ENCODE results near the gene KARS1. TPM values are rescaled to one million over a fixed set of nuclear protein-coding genes. Genes with fewer than 3 reads are reported as not detected.

The KARS1 gene
- total RNA-seq, 1 experiment from 2014 or later: 181 TPM

- H2BK5ac ChIP-seq (ENCODE audit: insufficient read length, low read length): no peak overlapping the region
- Mint-ChIP-seq H3K9me3 (no peaks in the 10 kb centered on the region; a peak in 1 of 5 replicates), H3K27me3 (ENCODE audit: low read depth) (no peaks in the 10 kb centered on the region), H3K27ac (no peak overlapping the region), H3K4me1 (peaks cover 0 to 2% of the 10 kb centered on the region in 2 experiments; a peak in 1 of 4 replicates), H3K4me3 (no peak overlapping the region), H3K36me3 (ENCODE audit: insufficient read depth in 1 of 3, low read depth in 3 of 3) (peaks cover 6 to 27% (median 24%) of the 10 kb centered on the region in 3 experiments; a peak in 6 of 7 replicates)
- no peak for DNase-seq
- no peaks in the 10 kb centered on the region for H3K79me2 ChIP-seq (ENCODE audit: insufficient read depth, low read length)
- no peaks in the 10 kb centered on the region for H3K23me2 ChIP-seq (ENCODE audit: insufficient read length, low read depth, low read length, poor library complexity, severe bottlenecking)
- H3K27ac ChIP-seq (ENCODE audit: insufficient read length, low read depth, low read length): no peak overlapping the region
- H3K56ac ChIP-seq (ENCODE audit: insufficient read length, low read depth, low read length): no peak overlapping the region
- no peaks in the 10 kb centered on the region for H3K79me1 ChIP-seq (ENCODE audit: insufficient read depth, low read depth, low read length, poor library complexity, severe bottlenecking)
- no peak overlapping the region for H3K18ac ChIP-seq (ENCODE audit: insufficient read length, low read depth, low read length)
- no peak overlapping the region for H2BK15ac ChIP-seq (ENCODE audit: low read depth, low read length)
- H2BK120ac ChIP-seq (ENCODE audit: low read depth, low read length, poor library complexity, severe bottlenecking): no peak overlapping the region
- H3K9ac ChIP-seq (ENCODE audit: extremely low read depth, insufficient read length, low read length): no peak overlapping the region
- no peak overlapping the region for H2BK20ac ChIP-seq (ENCODE audit: low read depth, low read length, poor library complexity, severe bottlenecking)
- no peak overlapping the region for H3K23ac ChIP-seq (ENCODE audit: insufficient read length, low read depth, low read length)
- no peak overlapping the region for H4K8ac ChIP-seq (replicated peaks; ENCODE audit: insufficient read length, low read depth, low read length)
- H3K9me3 ChIP-seq (ENCODE audit: control insufficient read depth, low read depth, low read length): no peaks in the 10 kb centered on the region
- H4K91ac ChIP-seq (ENCODE audit: insufficient read length, low read depth, low read length): no peak overlapping the region
- TF ChIP-seq, protein P1, sequence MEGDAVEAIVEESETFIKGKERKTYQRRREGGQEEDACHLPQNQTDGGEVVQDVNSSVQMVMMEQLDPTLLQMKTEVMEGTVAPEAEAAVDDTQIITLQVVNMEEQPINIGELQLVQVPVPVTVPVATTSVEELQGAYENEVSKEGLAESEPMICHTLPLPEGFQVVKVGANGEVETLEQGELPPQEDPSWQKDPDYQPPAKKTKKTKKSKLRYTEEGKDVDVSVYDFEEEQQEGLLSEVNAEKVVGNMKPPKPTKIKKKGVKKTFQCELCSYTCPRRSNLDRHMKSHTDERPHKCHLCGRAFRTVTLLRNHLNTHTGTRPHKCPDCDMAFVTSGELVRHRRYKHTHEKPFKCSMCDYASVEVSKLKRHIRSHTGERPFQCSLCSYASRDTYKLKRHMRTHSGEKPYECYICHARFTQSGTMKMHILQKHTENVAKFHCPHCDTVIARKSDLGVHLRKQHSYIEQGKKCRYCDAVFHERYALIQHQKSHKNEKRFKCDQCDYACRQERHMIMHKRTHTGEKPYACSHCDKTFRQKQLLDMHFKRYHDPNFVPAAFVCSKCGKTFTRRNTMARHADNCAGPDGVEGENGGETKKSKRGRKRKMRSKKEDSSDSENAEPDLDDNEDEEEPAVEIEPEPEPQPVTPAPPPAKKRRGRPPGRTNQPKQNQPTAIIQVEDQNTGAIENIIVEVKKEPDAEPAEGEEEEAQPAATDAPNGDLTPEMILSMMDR (conservative IDR thresholded peaks at IDR 0.05): no peak
- no peak overlapping the region for H3T11ph ChIP-seq (ENCODE audit: low read length)
- no peaks in the 10 kb centered on the region for H3K27me3 ChIP-seq (ENCODE audit: insufficient read depth, low read length)
- no peak overlapping the region for H3K14ac ChIP-seq (ENCODE audit: insufficient read depth, low read length)
- H2AFZ ChIP-seq (ENCODE audit: low read length): no peak overlapping the region
- H2BK12ac ChIP-seq (ENCODE audit: insufficient read length, low read depth, low read length): no peak overlapping the region
- H3K4ac ChIP-seq (ENCODE audit: low read depth, low read length): no peak overlapping the region
- no peak overlapping the region for H3K4me2 ChIP-seq (ENCODE audit: insufficient read depth, insufficient read length, low read length)
- H3K4me1 ChIP-seq (ENCODE audit: insufficient read depth, low read length): no peaks in the 10 kb centered on the region
- WGBS (ENCODE audit: extremely low coverage, insufficient read length, low lambda C conversion rate): no CpG with 5 or more reads among the region's 4 CpGs
- H4K5ac ChIP-seq (ENCODE audit: insufficient read length, low read depth, low read length): no peak overlapping the region
- H4K20me1 ChIP-seq (ENCODE audit: control insufficient read depth, insufficient read depth, insufficient read length): no peaks in the 10 kb centered on the region
- H2AK5ac ChIP-seq (ENCODE audit: insufficient read length, low read length): no peak overlapping the region
Observed at GRCh38 chr16:75660726-75661302, 13.3 kb upstream of the KARS1 start.

Data from H9 (cell line).